NCI-H1694 treated with DMSO at 0.1 percent for 48 hours (cell line): ENCODE data around the gene SIRT6.
"Not testable (repeated sequence)": the region's sequence is repeated elsewhere in the genome, so short reads cannot be mapped to it uniquely, and the experiment has no call there.

ENCODE experiments used
- DNase-seq: peaks from one replicate; lab custom pipeline; 2025; lab: John Stamatoyannopoulos, UW

SIRT6 gene

DNA sequence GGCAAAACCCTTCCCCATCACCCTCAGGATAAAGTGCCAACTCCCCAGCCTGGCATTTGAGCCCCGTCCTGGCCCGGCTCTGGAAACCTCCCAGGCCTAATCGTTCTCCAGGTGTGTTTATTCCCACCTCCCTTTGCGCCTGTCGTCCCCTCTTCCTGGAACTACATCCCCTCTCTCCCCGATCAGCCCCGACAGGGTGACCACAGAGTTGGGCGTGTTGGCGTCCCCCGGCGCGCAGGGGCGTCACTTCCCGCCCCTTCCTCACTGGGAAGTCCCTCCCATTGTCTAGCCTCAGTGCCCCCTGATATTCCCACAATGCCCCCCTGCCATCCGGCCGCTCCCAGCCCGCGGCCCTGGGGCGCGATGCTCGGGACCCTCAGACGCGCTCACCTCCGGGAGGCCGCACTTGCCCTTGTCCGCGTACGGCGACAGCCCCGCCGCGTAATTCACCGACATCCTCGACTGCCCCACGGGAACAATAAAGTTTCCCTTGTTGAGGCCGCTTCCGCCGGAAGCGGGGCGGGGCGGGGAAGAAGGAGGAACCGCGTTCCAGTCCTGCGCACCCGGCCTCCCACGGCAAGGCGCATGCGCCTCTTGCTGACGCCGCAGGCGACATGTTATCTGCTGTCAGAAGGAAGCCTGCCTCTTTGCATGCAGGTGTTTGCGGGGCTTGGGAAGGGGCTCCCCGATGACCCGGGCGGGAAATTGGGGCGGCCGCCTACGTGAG is at the start of gene SIRT6, which contains the start of gene ANKRD24:
TSS of gene SIRT6 (minus strand) at position 480 of the 727 bp plus-strand sequence. CDS start at position 456, 24 bp downstream.
TSS of gene ANKRD24 (plus strand) at position 606 of the 727 bp plus-strand sequence. CDS start 3,737 bp downstream, outside the sequence.
- DNase-seq: peak; percentile 82

- DNase-seq: not testable (repeated sequence)
Observed at GRCh38 chr19:4232139-4232538, 49.8 kb upstream of the SIRT6 start.

DNA sequence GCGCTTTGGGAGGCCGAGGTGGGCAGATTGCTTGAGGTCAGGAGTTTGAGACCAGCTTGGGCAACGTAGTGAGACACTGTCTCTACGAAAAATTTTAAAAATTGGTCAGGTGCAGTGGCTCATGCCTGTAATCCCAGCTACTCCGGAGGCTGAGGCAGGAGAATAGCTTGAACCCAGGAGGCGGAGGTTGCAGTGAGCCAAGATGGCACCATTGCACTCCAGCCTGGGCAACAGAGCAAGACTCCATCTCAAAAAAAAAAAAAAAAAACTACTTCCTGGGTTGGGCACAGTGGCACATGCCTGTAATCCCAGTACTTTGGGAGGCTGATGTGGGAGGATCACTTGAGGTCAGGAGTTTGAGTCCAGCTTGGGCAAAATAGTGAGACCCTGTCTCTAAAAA is 49.2 kb upstream of the SIRT6 start:
- not testable (repeated sequence) for DNase-seq

- not testable (repeated sequence) for DNase-seq
Observed at GRCh38 chr19:4230237-4230636, 47.9 kb upstream of the SIRT6 start.

DNA sequence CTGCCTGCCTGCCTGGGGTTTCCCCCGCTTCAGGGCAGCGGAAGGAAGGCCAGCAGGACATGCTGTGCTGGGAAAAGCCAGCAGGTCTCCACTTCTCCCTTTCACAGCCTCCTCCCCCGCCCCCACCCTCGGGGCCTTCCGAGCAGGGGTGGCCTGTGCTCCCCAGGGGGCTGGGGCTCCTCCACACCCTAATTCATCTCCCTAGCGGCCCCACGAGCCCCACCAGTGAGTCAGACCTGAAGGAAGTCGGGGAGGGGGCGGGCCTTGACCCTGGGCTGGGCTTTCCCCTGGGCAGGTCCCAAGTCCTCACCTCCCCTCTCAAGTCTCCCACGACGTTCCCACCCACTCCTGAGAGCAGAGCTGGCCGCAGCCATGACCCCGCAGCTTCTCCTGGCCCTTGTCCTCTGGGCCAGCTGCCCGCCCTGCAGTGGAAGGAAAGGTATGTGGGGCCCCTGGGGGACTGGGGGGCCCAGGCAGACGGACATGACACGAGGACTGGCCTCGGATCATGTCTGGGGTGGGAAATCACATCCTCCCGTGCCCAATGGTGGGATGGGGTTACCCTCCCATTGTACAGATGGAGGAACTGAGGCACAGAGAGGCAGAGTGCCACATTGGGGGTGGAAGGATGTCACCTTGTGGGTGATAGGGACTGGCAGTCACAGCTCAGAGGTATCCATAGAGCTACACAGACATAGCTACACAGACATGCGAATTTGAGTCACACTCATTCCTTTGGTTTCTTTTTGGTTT is 47.0 kb upstream of the SIRT6 start, which contains the start of gene EBI3:
TSS of gene EBI3 (plus strand) at position 345 of the 753 bp plus-strand sequence. CDS start at position 373, 28 bp downstream.
- DNase-seq: no peak

GRCh38 chr19:4228765-4229178 is 46.4 kb upstream of the SIRT6 start:
- no peak for DNase-seq

DNA sequence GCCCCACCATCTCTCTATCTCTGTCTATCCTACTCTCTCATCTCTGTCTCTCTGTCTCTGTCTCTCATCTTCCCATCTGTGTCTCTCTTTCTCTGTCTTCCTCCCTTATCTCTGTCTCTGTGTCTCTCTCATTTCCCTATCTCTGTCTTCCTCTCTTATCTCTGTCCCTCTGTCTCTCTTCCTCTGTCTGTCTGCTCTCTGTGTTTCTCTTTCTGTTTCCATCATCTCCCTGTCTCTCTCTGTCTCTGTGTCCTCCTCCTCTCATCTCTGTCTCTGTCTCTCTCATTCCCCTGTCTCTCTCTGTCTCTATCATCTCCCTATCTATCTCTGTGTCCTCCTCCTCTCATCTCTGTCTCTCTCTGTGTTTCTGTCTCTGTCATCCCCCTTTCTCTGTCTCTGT is 45.4 kb upstream of the SIRT6 start:
- DNase-seq: no peak

DNA sequence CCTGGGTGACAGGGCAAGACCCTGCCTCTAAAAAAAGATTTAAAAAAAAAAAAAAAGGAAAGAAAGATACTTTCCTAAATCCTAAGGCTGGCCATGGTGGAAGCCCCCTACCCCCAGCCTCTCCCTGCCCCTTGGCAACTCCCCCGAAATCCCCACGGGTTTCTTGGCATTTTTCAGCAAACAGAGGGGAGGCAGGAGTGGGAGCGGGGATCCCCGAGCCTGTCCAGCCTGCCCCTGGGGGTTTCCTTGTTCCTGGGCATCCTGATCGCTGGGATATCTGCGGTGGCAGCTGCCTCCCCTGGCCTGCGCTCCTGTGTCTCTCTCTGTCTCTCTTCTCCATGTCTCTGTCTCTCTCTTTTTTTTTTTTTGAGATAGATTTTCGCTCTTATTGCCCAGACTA is 43.5 kb upstream of the SIRT6 start:
- DNase-seq: no peak

DNA sequence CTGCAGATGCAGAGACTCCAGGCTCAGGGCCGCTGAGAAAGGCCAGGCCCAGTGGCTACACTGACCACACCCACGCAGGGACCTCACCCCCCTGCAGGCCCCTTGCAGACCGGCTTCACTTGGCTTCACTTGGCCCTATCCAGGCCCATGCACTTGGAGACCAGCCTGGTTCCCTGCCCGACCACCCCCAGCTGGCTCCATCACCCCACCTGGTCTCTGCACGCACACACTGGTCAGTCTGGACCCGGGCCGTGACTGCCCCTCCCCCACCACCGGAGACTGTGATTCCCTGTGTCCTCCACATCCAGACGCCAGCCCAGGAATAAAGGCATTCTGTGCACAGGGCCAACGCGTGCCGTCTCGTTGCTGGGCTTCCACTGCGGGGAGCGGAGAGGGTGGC is 42.1 kb upstream of the SIRT6 start:
- DNase-seq: no peak

- DNase-seq: no peak
Observed at GRCh38 chr19:4220188-4220587, 37.8 kb upstream of the SIRT6 start.

DNA sequence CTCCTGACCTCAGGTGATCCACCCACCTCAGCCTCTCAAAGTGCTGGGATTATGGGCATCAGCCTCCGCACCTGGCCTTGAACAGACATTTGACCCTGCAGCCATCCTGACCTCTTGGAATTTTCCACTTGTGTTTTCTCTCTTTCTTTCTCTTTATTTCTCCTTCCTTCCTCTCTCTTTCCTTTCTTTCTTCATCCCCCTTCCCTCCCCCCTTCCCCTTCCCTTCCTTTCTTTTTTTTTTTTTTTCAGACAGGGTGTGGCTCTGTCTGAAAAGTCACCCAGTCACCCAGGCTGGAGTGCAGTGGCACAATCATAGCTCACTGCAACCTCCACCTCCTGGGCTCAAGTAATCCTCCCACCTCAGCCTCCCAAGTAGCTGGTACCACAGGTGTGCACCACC is 36.2 kb upstream of the SIRT6 start:
- DNase-seq: not testable (repeated sequence)

DNA sequence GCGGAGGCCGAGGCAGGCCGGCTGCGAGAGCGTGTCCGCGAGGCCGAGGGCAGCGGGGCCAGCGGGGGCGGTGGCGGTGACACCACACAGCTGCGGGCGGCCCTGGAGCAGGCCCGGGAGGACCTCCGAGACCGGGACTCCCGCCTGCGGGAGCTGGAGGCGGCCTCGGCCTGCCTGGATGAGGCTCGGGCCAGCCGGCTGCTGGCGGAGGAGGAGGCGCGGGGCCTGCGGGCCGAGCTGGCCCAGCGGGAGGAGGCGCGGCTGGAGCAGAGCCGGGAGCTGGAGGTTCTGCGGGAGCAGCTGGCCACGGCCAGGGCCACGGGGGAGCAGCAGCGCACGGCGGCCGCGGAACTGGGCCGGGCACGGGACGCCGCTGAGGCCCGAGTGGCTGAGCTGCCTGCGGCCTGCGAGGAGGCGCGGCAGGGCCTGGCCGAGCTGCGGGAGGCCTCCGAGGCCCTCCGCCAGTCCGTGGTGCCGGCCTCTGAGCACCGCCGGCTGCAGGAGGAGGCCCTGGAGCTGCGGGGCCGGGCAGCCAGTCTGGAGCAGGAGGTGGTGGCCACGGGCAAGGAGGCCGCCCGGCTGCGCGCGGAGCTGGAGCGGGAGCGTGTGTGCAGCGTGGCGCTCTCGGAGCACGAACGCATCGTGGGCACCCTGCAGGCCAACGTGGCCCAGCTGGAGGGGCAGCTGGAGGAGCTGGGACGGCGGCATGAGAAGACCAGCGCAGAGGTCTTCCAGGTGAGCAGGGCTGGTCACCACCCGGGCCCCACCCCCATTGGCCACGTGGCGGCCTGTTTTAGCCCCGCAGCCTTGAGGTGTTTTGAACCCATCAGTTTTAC is 35.3 kb upstream of the SIRT6 start:
- no peak for DNase-seq

GRCh38 chr19:4216846-4217245 is 34.5 kb upstream of the SIRT6 start:
- no peak for DNase-seq

DNA sequence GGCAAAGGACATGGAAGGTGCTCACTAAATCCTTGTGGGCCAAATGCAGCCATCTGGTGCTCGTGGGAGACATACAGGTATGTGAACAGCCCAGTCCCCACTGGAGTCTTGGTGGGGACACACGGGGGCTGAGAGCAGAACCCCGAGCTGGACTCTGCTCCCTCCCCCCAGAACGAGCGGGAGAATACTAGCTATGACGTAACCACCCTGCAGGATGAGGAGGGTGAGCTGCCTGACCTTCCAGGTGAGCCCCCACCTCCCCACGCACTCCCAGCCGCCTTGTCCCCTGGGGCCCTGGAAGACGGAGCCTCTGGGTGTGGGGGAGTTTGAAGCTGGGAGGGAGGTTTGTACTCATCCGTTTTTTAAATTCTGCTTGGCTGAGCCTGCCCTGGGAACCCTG is 33.4 kb upstream of the SIRT6 start:
- DNase-seq: no peak

DNA sequence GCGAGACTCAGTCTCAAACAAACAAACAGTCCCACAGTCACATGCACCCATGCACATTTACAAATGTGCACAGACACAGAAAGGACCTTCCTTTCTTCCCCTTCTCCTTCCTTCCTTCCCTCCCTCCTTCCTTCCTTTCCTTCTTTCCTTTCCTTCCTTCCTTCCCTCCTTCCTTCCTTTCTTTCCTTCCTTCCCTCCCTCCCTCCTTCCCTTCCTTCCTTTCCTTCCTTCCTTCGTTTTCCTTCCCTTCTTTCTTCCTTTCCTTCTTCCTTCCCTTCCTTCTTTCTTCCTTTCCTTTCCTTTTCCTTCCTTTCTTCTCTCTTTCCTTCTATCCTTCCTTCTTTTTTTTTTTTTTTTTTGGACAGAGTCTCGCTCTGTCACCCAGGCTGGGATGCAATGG is 30.8 kb upstream of the SIRT6 start:
- no peak for DNase-seq

- no peak for DNase-seq
Observed at GRCh38 chr19:4210166-4210731, 27.9 kb upstream of the SIRT6 start.

GRCh38 chr19:4208385-4209094 is 26.2 kb upstream of the SIRT6 start:
- peak; percentile 13 for DNase-seq

- no peak for DNase-seq
Observed at GRCh38 chr19:4206818-4207484, 24.6 kb upstream of the SIRT6 start.

DNA sequence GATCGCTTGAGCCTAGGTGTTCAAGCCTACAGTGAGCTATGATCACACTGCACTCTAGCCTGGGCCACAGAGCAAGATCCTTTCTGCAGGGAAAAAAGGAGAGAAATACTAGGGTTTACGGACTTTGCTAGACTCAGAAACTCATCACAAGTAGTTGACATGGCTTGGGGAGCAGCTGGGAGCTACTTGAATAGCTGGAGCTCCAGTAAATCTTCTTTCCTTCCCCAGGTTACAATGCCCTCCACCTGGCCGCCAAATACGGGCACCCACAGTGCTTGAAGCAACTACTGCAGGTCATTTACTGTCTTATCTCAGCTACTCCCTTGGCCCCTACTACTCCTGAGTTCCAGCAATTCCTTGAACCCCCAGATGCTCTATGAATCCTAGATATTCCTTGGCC is 19.4 kb upstream of the SIRT6 start:
- DNase-seq: no peak

DNA sequence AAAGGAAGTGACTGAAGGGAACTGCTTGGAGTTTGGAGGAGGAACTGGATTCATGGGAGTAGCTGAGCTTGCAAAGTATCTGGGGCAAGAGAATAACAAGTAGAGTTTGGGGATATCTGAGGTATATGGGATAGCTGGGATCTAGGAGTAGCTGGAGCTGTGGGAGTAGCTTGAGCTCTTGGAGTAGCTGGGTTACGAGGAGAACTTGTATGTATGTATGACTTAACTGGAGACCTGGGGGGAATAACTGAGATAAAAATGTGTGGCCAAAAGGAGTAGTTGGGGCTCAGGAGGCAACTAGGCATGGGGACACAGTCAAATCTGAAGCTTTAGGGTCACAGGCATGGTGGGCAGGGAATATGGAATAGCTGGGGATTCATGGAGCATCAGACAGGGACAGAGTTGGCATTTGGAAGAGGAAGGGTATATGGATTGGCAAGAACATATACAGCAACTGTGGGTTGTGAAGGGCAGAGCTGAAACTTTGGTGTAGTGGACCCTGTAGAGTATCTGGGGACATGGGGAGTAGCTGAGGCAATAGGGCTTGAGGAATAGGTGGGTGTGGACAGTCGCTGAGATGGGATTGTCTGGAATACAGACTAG is 18.7 kb upstream of the SIRT6 start:
- no peak for DNase-seq
